HEK293 (cell line): ENCODE measurements around the gene SEPTIN12.

Experiments used
- CTCF ChIA-PET: fragments of 350-600 bp; formaldehyde crosslinking; extraction: SDS; loops from one replicate; lab custom pipeline; 2021; ENCODE audit warnings: antibody characterized with exemption; lab: Yijun Ruan, JAX
- POLR2A ChIA-PET: fragments of 300-600 bp; formaldehyde crosslinking; extraction: SDS; loops from one replicate; lab custom pipeline; 2020; ENCODE audit warnings: antibody characterized with exemption, inconsistent platforms; lab: Yijun Ruan, JAX
- H3K27ac ChIP-seq: fragments of 200-500 bp; sonication (Bioruptor generic); 2 replicates; pipeline ENCODE4 v1.5.1; 2014; ENCODE audit warnings: low read depth, low read length, control low read depth, inconsistent platforms; ENCODE audit errors: extremely low read depth
- H3K36me3 ChIP-seq, 2 experiments: fragments of 200-500 bp in 1 of 2; sonication (Bioruptor generic) in 1 of 2; 1 replicate in 1 of 2; 2 replicates in 1 of 2; pipeline ENCODE4 v1.5.1; 2014 to 2017; ENCODE audit warnings: inconsistent platforms in 2 of 2, low read length in 2 of 2; ENCODE audit not compliant: control insufficient read depth in 2 of 2, insufficient read depth in 1 of 2
- H3K4me1 ChIP-seq: fragments of 200-500 bp; sonication (Bioruptor generic); 2 replicates; pipeline ENCODE4 v1.5.1; 2014; ENCODE audit warnings: mild to moderate bottlenecking, low read length, inconsistent platforms; ENCODE audit not compliant: control insufficient read depth, insufficient read depth
- H3K4me3 ChIP-seq: 2 replicates; pipeline ENCODE4 v1.5.1; 2011; ENCODE audit warnings: low read depth, mild to moderate bottlenecking, control low read depth, low read length, moderate library complexity
- H3K9me3 ChIP-seq: fragments of 200-500 bp; sonication (Bioruptor generic); 2 replicates; pipeline ENCODE4 v1.5.1; 2014; ENCODE audit warnings: low read depth, low read length, inconsistent platforms; ENCODE audit not compliant: control insufficient read depth, insufficient read depth
- GLIS1 ChIP-seq: fragments of 450-650 bp; formaldehyde crosslinking; IDR thresholded peaks from 2 replicates; pipeline ENCODE4 v1.5.1; 2016; ENCODE audit warnings: missing biosample characterization, missing genetic modification characterization
- GLIS2 ChIP-seq: fragments of 450-650 bp; formaldehyde crosslinking; IDR thresholded peaks from 2 replicates; pipeline ENCODE4 v1.5.1; 2016; ENCODE audit warnings: missing biosample characterization, missing genetic modification characterization
- KLF1 ChIP-seq: fragments of 450-650 bp; formaldehyde crosslinking; IDR thresholded peaks from 2 replicates; pipeline ENCODE4 v1.5.1; 2016; ENCODE audit warnings: missing biosample characterization, missing genetic modification characterization
- SP2 ChIP-seq: fragments of 450-650 bp; formaldehyde crosslinking; IDR thresholded peaks from 2 replicates; pipeline ENCODE4 v1.5.1; 2016; ENCODE audit warnings: missing biosample characterization, missing genetic modification characterization
- ZBTB48 ChIP-seq: fragments of 450-650 bp; formaldehyde crosslinking; IDR thresholded peaks from 2 replicates; pipeline ENCODE4 v1.5.1; 2016; ENCODE audit warnings: missing biosample characterization, missing genetic modification characterization
- ZIC2 ChIP-seq: fragments of 450-650 bp; formaldehyde crosslinking; IDR thresholded peaks from 2 replicates; pipeline ENCODE4 v1.5.1; 2016; ENCODE audit warnings: missing biosample characterization, missing genetic modification characterization
- ZNF10 ChIP-seq: fragments of 450-650 bp; formaldehyde crosslinking; IDR thresholded peaks from 2 replicates; pipeline ENCODE4 v1.5.1; 2017; ENCODE audit warnings: missing biosample characterization, missing genetic modification characterization
- ZNF449 ChIP-seq: fragments of 450-650 bp; formaldehyde crosslinking; IDR thresholded peaks from 2 replicates; pipeline ENCODE4 v1.5.1; 2017; ENCODE audit warnings: missing biosample characterization, mild to moderate bottlenecking, missing genetic modification characterization, moderate library complexity
- ZNF600 ChIP-seq: fragments of 450-650 bp; formaldehyde crosslinking; IDR thresholded peaks from 2 replicates; pipeline ENCODE4 v1.5.1; 2016; ENCODE audit warnings: missing biosample characterization, missing genetic modification characterization
- ZNF623 ChIP-seq: fragments of 450-650 bp; formaldehyde crosslinking; IDR thresholded peaks from 2 replicates; pipeline ENCODE4 v1.5.1; 2016; ENCODE audit warnings: missing biosample characterization, missing genetic modification characterization
- ZNF658 ChIP-seq: fragments of 450-650 bp; formaldehyde crosslinking; IDR thresholded peaks from 2 replicates; pipeline ENCODE4; 2016; ENCODE audit warnings: missing biosample characterization, missing genetic modification characterization
- ZNF692 ChIP-seq: fragments of 450-650 bp; formaldehyde crosslinking; IDR thresholded peaks from 2 replicates; pipeline ENCODE4 v1.5.1; 2016; ENCODE audit warnings: missing biosample characterization, missing genetic modification characterization
- ZNF768 ChIP-seq: fragments of 450-650 bp; formaldehyde crosslinking; IDR thresholded peaks from 2 replicates; pipeline ENCODE4 v1.5.1; 2018; ENCODE audit warnings: missing biosample characterization, mild to moderate bottlenecking, missing genetic modification characterization
- ZSCAN5A ChIP-seq: fragments of 450-650 bp; formaldehyde crosslinking; IDR thresholded peaks from 2 replicates; pipeline ENCODE4 v1.5.1; 2016; ENCODE audit warnings: missing biosample characterization, missing genetic modification characterization
- TF ChIP-seq, protein P1 (sequence below): fragments of 450-650 bp; formaldehyde crosslinking; IDR thresholded peaks from 2 replicates; pipeline ENCODE4 v1.5.1; 2016; ENCODE audit warnings: missing biosample characterization, missing genetic modification characterization, borderline replicate concordance

SEPTIN12 gene

DNA sequence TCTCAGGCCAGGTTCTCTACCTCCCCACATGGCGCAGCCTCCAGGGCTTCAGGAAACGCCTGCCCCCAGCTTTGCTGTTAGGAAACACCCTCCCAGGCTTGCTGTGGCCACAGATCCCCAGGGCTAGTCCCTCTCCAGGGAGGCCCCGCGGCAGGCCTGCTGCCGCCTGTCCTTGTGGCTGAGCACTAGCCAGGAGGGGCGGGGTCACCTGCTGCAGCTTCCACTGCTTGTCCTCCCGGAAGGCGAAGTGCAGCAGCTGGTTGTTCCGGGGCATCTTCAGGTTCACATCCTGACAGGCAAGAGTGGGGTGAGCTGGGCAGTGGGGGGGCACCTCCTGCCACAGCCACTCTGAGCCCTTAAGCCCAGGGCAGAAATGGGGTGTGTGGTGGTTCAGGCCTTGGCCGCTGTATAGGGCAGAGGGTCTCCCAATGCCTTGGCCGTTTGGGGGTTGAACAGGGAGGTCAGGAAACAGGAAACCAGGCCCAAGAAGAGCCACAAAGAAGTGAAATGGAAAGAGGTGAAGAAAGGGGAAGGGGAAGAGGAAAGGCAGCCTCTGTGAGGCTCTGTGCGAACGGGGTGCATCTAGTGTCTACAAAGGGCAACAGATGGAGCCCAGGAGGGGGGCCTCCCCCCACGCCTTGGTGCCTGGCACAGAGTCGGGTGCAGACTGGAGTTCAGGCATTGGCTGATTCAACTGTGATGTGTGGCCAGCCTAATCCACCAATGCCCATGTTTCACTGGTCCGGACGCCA is 12.3 kb upstream of the SEPTIN12 start:
- H3K36me3 ChIP-seq = peaks cover 0 to 45% of the 10 kb centered on the region in 2 experiments; a peak in 2 of 3 replicates
- H3K4me1 ChIP-seq = peaks cover 3% of the 10 kb centered on the region; the same call in 1 of the 2 replicates
- H3K4me3 ChIP-seq = no peak overlapping the region
- peak overlapping the region; percentile 46; the same call in 1 of the 2 replicates for H3K27ac ChIP-seq
- H3K9me3 ChIP-seq = no peaks in the 10 kb centered on the region
- ChIA-PET CTCF (interaction anchor here (0.8 kb wide), 1 partner anchor 155 kb away, joined by 4 read pairs; no protein-coding TSS in a partner anchor), POLR2A (interaction anchor here (0.6 to 3.2 kb wide), 4 partner anchors 12 to 149 kb away, joined by 3 to 19 read pairs (median 6); partner anchors contain the start of genes GLYR1, SEPTIN12 and UBN1)
- TF ChIP-seq ZNF449 (tag by site-specific recombination) (no peak), ZIC2 (peak; percentile 67), ZNF10 (peak; percentile 75), GLIS1 (tag by site-specific recombination) (peak; percentile 75), ZNF658 (no peak), ZNF623 (tag by site-specific recombination) (no peak), ZBTB48 (0 out of 2 replicates have a peak, but pooled peaks have one; percentile 3), KLF1 (tag by site-specific recombination) (peak; percentile 8; the same call in 1 of the 2 replicates), SP2 (peak; percentile 46; the same call in 1 of the 2 replicates), ZNF692 (no peak), ZNF600 (tag by site-specific recombination) (no peak), GLIS2 (tag by site-specific recombination) (0 out of 2 replicates have a peak, but pooled peaks have one; percentile 13)
- TF ChIP-seq, protein P1, sequence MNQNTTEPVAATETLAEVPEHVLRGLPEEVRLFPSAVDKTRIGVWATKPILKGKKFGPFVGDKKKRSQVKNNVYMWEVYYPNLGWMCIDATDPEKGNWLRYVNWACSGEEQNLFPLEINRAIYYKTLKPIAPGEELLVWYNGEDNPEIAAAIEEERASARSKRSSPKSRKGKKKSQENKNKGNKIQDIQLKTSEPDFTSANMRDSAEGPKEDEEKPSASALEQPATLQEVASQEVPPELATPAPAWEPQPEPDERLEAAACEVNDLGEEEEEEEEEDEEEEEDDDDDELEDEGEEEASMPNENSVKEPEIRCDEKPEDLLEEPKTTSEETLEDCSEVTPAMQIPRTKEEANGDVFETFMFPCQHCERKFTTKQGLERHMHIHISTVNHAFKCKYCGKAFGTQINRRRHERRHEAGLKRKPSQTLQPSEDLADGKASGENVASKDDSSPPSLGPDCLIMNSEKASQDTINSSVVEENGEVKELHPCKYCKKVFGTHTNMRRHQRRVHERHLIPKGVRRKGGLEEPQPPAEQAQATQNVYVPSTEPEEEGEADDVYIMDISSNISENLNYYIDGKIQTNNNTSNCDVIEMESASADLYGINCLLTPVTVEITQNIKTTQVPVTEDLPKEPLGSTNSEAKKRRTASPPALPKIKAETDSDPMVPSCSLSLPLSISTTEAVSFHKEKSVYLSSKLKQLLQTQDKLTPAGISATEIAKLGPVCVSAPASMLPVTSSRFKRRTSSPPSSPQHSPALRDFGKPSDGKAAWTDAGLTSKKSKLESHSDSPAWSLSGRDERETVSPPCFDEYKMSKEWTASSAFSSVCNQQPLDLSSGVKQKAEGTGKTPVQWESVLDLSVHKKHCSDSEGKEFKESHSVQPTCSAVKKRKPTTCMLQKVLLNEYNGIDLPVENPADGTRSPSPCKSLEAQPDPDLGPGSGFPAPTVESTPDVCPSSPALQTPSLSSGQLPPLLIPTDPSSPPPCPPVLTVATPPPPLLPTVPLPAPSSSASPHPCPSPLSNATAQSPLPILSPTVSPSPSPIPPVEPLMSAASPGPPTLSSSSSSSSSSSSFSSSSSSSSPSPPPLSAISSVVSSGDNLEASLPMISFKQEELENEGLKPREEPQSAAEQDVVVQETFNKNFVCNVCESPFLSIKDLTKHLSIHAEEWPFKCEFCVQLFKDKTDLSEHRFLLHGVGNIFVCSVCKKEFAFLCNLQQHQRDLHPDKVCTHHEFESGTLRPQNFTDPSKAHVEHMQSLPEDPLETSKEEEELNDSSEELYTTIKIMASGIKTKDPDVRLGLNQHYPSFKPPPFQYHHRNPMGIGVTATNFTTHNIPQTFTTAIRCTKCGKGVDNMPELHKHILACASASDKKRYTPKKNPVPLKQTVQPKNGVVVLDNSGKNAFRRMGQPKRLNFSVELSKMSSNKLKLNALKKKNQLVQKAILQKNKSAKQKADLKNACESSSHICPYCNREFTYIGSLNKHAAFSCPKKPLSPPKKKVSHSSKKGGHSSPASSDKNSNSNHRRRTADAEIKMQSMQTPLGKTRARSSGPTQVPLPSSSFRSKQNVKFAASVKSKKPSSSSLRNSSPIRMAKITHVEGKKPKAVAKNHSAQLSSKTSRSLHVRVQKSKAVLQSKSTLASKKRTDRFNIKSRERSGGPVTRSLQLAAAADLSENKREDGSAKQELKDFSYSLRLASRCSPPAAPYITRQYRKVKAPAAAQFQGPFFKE (tag by site-specific recombination) = no peak

DNA sequence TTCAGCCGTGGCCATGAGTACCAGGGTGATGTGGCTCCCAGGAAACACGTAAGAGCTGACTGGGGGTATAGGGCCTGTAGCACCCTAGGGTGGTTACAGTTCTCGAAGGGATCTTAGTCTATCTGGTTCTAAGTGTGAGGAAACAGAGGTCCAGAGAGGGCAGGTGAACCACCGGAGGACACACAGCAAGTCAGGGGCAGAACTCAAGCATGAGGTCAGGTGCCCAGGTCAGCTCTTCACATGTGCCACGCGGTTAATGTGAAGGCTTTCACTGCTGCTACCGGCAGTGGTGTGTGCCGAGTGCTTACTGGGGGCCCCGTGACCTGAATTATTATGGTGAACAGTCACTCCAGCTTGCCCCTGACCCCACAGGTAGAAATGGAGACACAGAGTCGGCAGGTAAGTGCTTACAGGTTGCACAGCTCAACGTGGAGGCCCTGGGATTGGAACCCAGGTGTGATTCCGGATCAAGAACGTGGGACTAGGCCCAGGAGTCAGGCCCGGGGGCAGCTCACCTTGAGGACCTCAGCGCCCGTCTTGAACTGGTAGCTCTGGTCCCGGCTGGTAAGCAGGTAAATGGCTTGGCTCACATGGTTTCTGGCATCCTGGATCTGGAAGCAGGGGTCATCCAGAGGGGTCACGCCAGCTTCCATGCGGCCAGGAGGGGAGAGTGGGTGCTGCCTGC is 11.2 kb upstream of the SEPTIN12 start:
- CTCF ChIA-PET = interaction anchor here (0.6 kb wide), 1 partner anchor 616 kb away, joined by 5 read pairs; no protein-coding TSS in a partner anchor
- TF ChIP-seq ZSCAN5A (tag by site-specific recombination) = no peak
- peak; percentile 80; the same call in 1 of the 2 replicates for TF ChIP-seq ZNF768 (tag by site-specific recombination)
- Histone ChIP-seq H3K4me1 (peaks cover 3% of the 10 kb centered on the region; the same call in 1 of the 2 replicates), H3K9me3 (no peaks in the 10 kb centered on the region), H3K4me3 (no peak overlapping the region), H3K36me3 (peaks cover 0 to 33% of the 10 kb centered on the region in 2 experiments; a peak in 1 of 3 replicates), H3K27ac (no peak overlapping the region)
- POLR2A ChIA-PET = interaction anchor here (0.6 to 2.4 kb wide), 2 partner anchors 18 to 31 kb away, joined by 3 to 6 read pairs; no protein-coding TSS in a partner anchor
